H1 (cell line): ENCODE measurements around the gene BBX. TPM values are rescaled to one million over a fixed set of nuclear protein-coding genes. Genes with fewer than 3 reads are reported as not detected.

Source experiments
- CTCF ChIA-PET: fragments of 300-600 bp; sonication (Branson Sonifier 250); formaldehyde crosslinking; loops from one replicate; lab custom pipeline; 2021; ENCODE audit not compliant: partially characterized antibody; lab: Charles Lee
- POLR2A ChIA-PET: fragments of 300-600 bp; sonication (Branson Sonifier 250); formaldehyde crosslinking; loops from one replicate; lab custom pipeline; 2021; ENCODE audit warnings: inconsistent platforms; ENCODE audit not compliant: partially characterized antibody; lab: Charles Lee
- DNase-seq, 2 experiments: peaks; one replicate each; pipeline versions ENCODE4 v3.0.0 to v3.0.0-alpha.2; 2010 to 2022; ENCODE audit warnings: low spot score in 2 of 2, low read depth in 1 of 2, mixed read lengths in 1 of 2
- FAIRE-seq: peaks from 2 replicates; lab custom pipeline; 2011; peaks lifted over from hg19 to GRCh38; lab: Jason Lieb, UNC
- H2AFZ ChIP-seq: 2 replicates; pipeline ENCODE4 v1.8.1; 2012; ENCODE audit warnings: low read length, inconsistent platforms
- H2AK5ac ChIP-seq: 2 replicates; pipeline ENCODE4 v1.6.1; 2013; ENCODE audit warnings: low read depth, low read length
- H2BK120ac ChIP-seq: replicated peaks from 2 replicates; pipeline ENCODE3; 2013; ENCODE audit warnings: low read depth, low read length, inconsistent platforms
- H2BK12ac ChIP-seq: 2 replicates; pipeline ENCODE4 v1.6.1; 2013; ENCODE audit warnings: low read depth, low read length
- H2BK15ac ChIP-seq: 2 replicates; pipeline ENCODE4 v1.6.1; 2013; ENCODE audit warnings: low read length
- H2BK20ac ChIP-seq: 2 replicates; pipeline ENCODE4 v1.6.1; 2013; ENCODE audit warnings: low read length
- H2BK5ac ChIP-seq: 2 replicates; pipeline ENCODE4 v1.6.1; 2013; ENCODE audit warnings: low read depth, low read length
- H3K14ac ChIP-seq: 2 replicates; pipeline ENCODE4 v1.6.1; 2013; ENCODE audit warnings: inconsistent platforms; ENCODE audit not compliant: insufficient read length
- H3K18ac ChIP-seq: 2 replicates; pipeline ENCODE4 v1.6.1; 2013; ENCODE audit warnings: low read length; ENCODE audit errors: extremely low read depth
- H3K23ac ChIP-seq: 2 replicates; pipeline ENCODE4 v1.6.1; 2013; ENCODE audit warnings: inconsistent platforms; ENCODE audit not compliant: insufficient read length
- H3K23me2 ChIP-seq: 2 replicates; pipeline ENCODE4 v1.6.1; 2013; ENCODE audit warnings: low read depth, low read length
- H3K27ac ChIP-seq: 2 replicates; pipeline ENCODE4 v1.6.1; 2011; ENCODE audit warnings: low read depth, low read length, inconsistent platforms
- H3K27me3 ChIP-seq, 4 experiments: replicated peaks in 1 of 4; 1 replicate in 1 of 4; 2 replicates in 3 of 4; pipeline versions ENCODE4 v1.6.1 to v1.8.1; 2011 to 2013; ENCODE audit warnings: low read length in 3 of 4, mild to moderate bottlenecking in 3 of 4, inconsistent platforms in 2 of 4, mixed read lengths in 2 of 4, moderate library complexity in 1 of 4; ENCODE audit not compliant: control insufficient read depth in 3 of 4, insufficient read depth in 3 of 4; ENCODE audit errors: extremely low read depth in 1 of 4
- H3K36me3 ChIP-seq, 4 experiments: 2 replicates each; pipeline versions ENCODE4 v1.6.1 to v1.8.1; 2011 to 2013; ENCODE audit warnings: mild to moderate bottlenecking in 4 of 4, low read length in 3 of 4, moderate library complexity in 2 of 4, control low read depth in 1 of 4, inconsistent platforms in 1 of 4; ENCODE audit not compliant: insufficient read depth in 4 of 4, control insufficient read depth in 2 of 4
- H3K4ac ChIP-seq: replicated peaks from 2 replicates; pipeline ENCODE3; 2013; ENCODE audit warnings: low read length, low read depth, mixed read lengths, inconsistent platforms; ENCODE audit not compliant: insufficient read length
- H3K4me1 ChIP-seq, 4 experiments: replicated peaks in 1 of 4; 1 replicate in 1 of 4; 2 replicates in 3 of 4; pipeline versions ENCODE4 v1.6.1 to v1.8.1; 2011 to 2013; ENCODE audit warnings: low read length in 3 of 4, inconsistent platforms in 2 of 4, mixed read lengths in 1 of 4; ENCODE audit not compliant: insufficient read depth in 4 of 4, control insufficient read depth in 3 of 4
- H3K4me2 ChIP-seq, 2 experiments: 2 replicates each; pipeline versions ENCODE4 v1.6.1 to v1.8.1; 2011 to 2013; ENCODE audit warnings: low read depth in 2 of 2, low read length in 2 of 2, control low read depth in 1 of 2, inconsistent platforms in 1 of 2, mild to moderate bottlenecking in 1 of 2; ENCODE audit not compliant: insufficient read depth in 1 of 2
- H3K4me3 ChIP-seq, 4 experiments: fragments of 200-600, 300-600 bp in 1 of 4; sonication (generic), shearing (Covaris generic), sonication (Bioruptor Twin) in 1 of 4; 2 replicates each; pipeline versions ENCODE4 v1.5.1 to v1.8.1; 2011 to 2016; ENCODE audit warnings: low read length in 4 of 4, low read depth in 3 of 4, control low read depth in 2 of 4, inconsistent platforms in 2 of 4, mild to moderate bottlenecking in 2 of 4, mixed read lengths in 1 of 4, moderate library complexity in 1 of 4; ENCODE audit not compliant: insufficient read depth in 2 of 4; ENCODE audit errors: extremely low read depth in 1 of 4
- H3K56ac ChIP-seq: replicated peaks from 2 replicates; pipeline ENCODE3; 2013; ENCODE audit warnings: low read depth, mild to moderate bottlenecking, mixed read lengths, low read length, inconsistent platforms; ENCODE audit not compliant: insufficient read length
- H3K79me1 ChIP-seq: 2 replicates; pipeline ENCODE4 v1.6.1; 2013; ENCODE audit warnings: low read depth, low read length, control low read depth
- H3K79me2 ChIP-seq, 2 experiments: 2 replicates each; pipeline versions ENCODE4 v1.6.1 to v1.8.1; 2012 to 2013; ENCODE audit warnings: low read length in 2 of 2, mild to moderate bottlenecking in 2 of 2, inconsistent platforms in 1 of 2; ENCODE audit not compliant: insufficient read depth in 2 of 2, control insufficient read depth in 1 of 2
- H3K9ac ChIP-seq, 4 experiments: replicated peaks in 1 of 4; 1 replicate in 1 of 4; 2 replicates in 3 of 4; pipeline versions ENCODE4 v1.6.1 to v1.8.1; 2011 to 2013; ENCODE audit warnings: low read depth in 3 of 4, low read length in 3 of 4, control low read depth in 2 of 4, mild to moderate bottlenecking in 2 of 4, moderate library complexity in 2 of 4, inconsistent platforms in 1 of 4; ENCODE audit errors: extremely low read depth in 1 of 4
- H3K9me3 ChIP-seq, 2 experiments: 2 replicates each; pipeline versions ENCODE4 v1.6.1 to v1.8.1; 2012 to 2013; ENCODE audit warnings: mild to moderate bottlenecking in 2 of 2, moderate library complexity in 2 of 2, control low read depth in 1 of 2, inconsistent platforms in 1 of 2, low read depth in 1 of 2, low read length in 1 of 2, mixed read lengths in 1 of 2; ENCODE audit not compliant: insufficient read depth in 2 of 2
- H4K20me1 ChIP-seq, 2 experiments: replicated peaks in 1 of 2; 2 replicates each; pipeline versions ENCODE3 to v1.8.1; 2011 to 2013; ENCODE audit warnings: inconsistent platforms in 2 of 2, low read length in 2 of 2, mild to moderate bottlenecking in 1 of 2; ENCODE audit not compliant: insufficient read depth in 2 of 2, control insufficient read depth in 1 of 2
- H4K5ac ChIP-seq: 2 replicates; pipeline ENCODE4 v1.6.1; 2013; ENCODE audit warnings: low read length, low read depth, mixed read lengths, inconsistent platforms; ENCODE audit not compliant: insufficient read length
- H4K8ac ChIP-seq: 2 replicates; pipeline ENCODE4 v1.8.0; 2013; ENCODE audit warnings: mild to moderate bottlenecking, moderate library complexity, low read length, inconsistent platforms; ENCODE audit not compliant: insufficient read depth; ENCODE audit errors: extremely low read depth
- H4K91ac ChIP-seq: replicated peaks from 2 replicates; pipeline ENCODE3; 2013; ENCODE audit warnings: low read length, mixed read lengths, inconsistent platforms; ENCODE audit not compliant: insufficient read length
- CTBP2 ChIP-seq: IDR thresholded peaks from 2 replicates; pipeline ENCODE4 v1.7.0; 2011; ENCODE audit warnings: borderline replicate concordance, mild to moderate bottlenecking, moderate library complexity, mixed read lengths, low read length; ENCODE audit not compliant: insufficient read depth, insufficient read length
- POU5F1 ChIP-seq: IDR thresholded peaks from 2 replicates; pipeline ENCODE4 v1.6.1; 2011; ENCODE audit warnings: low read depth, mild to moderate bottlenecking, low read length, moderate library complexity
- ZNF274 ChIP-seq: IDR thresholded peaks from 2 replicates; pipeline ENCODE4 v1.7.0; 2012; ENCODE audit warnings: low read length, borderline replicate concordance; ENCODE audit errors: extremely low read depth
- WGBS, 2 experiments: shearing (Covaris generic) in 1 of 2; methylation state at CpG; one replicate each; pipeline versions ENCODE4 v1.1.6 to v1.1.7; 2013 to 2015; ENCODE audit warnings: low lambda C conversion rate in 2 of 2, mixed read lengths in 2 of 2, inconsistent platforms in 1 of 2, low coverage in 1 of 2, missing lambda C conversion rate in 1 of 2; ENCODE audit not compliant: insufficient replicate concordance in 2 of 2, insufficient coverage in 1 of 2, insufficient read length in 1 of 2; ENCODE audit errors: extremely low coverage in 1 of 2, missing lambda C conversion rate in 1 of 2; 5-methylcytosine and 5-hydroxymethylcytosine counted together
- polyA plus RNA-seq, 7 experiments: library from polyadenylated mRNA; depleted of rRNA in 3 of 7; stranded (reverse) in 5 of 7; unstranded in 2 of 7; fragments of >200 nt in 5 of 7; fragments of 200-250 nt in 2 of 7; gene quantifications; 1 replicate in 5 of 7; 2 replicates in 1 of 7; 4 replicates in 1 of 7; pipeline versions ENCODE4 v1.2.1 to v1.2.3, GENCODE V29; 2011 to 2013; ENCODE audit warnings: missing spikeins in 2 of 7, mixed read lengths in 2 of 7
- total RNA-seq: library from RNA; stranded (reverse); fragmentation: NEBNext Ultra II Directional; extraction: Animal tissue kit (Norgen Biotek cat#: 25700); gene quantifications from 2 replicates; pipeline ENCODE4 v1.2.1, GENCODE V29; 2021

BBX gene
- total and polyA plus RNA-seq, 2 of the 8 experiments (the other 6 are each of a cell fraction or from before 2014, with no cell fraction given): 11.0 to 42.5 TPM

DNA sequence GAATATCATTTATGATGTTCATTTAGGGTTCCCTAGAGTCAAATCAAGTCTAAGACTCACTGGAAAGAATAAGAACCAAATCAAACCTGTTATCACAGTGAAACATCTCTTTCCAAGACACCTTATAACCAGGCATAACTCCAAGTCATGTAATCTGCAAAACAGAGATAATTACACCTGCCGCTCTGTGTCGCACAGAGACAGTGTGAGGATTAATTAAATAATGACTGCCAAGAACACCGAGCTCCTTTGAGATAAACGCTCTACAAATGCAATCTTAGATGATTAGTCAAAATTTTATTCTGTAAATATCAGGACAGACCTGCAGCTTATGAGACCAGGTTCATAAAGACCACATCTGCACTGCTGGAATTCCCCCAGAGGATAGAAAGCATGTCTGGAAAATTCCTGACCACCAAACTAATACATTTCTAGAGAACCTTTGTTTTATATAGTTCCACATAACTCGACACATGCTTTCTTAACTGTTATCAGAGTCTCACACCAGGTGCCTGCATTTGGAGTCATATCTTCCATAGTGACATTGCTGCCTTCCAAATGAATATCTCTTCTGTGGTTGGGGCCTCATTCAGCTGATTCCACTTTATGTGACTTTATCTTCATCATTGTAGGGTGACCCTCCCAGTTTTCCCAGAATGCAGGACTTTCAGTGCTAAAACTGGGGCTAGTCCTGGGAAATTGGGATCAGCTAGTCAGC, 315.3 kb downstream of the BBX start:
- TF ChIP-seq ZNF274: no peak
- TF ChIP-seq POU5F1: no peak
- TF ChIP-seq CTBP2: no peak
- Histone ChIP-seq H3K27me3 (no peaks in the 10 kb centered on the region), H3K9ac (no peak overlapping the region), H3K56ac (no peak overlapping the region), H3K79me2 (no peaks in the 10 kb centered on the region), H2BK15ac (no peak overlapping the region), H4K8ac (no peak overlapping the region), H3K23ac (no peak overlapping the region), H3K4ac (no peak overlapping the region), H3K4me1 (peaks cover 0 to 4% (median 2%) of the 10 kb centered on the region in 4 experiments; a peak in 2 of 7 replicates), H2AK5ac (no peak overlapping the region), H3K18ac (no peak overlapping the region), H3K4me2 (no peak overlapping the region), H4K20me1 (no peaks in the 10 kb centered on the region), H3K14ac (no peak overlapping the region), H3K36me3 (no peaks in the 10 kb centered on the region), H2BK5ac (no peak overlapping the region), H3K4me3 (no peak overlapping the region), H2BK12ac (no peak overlapping the region), H2BK120ac (no peak overlapping the region), H3K27ac (no peak overlapping the region), H2AFZ (no peak overlapping the region), H3K23me2 (no peaks in the 10 kb centered on the region), H3K79me1 (no peaks in the 10 kb centered on the region), H2BK20ac (no peak overlapping the region), H4K91ac (no peak overlapping the region), H4K5ac (no peak overlapping the region), H3K9me3 (no peaks in the 10 kb centered on the region)
- DNase-seq: no peak
- FAIRE-seq: no peak
- WGBS, 2 experiments: 85% methylated on average over 5 of the region's 5 CpGs; no CpG with 5 or more reads in 1 of the 2 experiments
- ChIA-PET CTCF (interaction anchor here (1.1 to 3.5 kb wide), 4 partner anchors 9 to 29 kb away, joined by 3 to 31 read pairs (median 4); no protein-coding TSS in a partner anchor), POLR2A (no interaction called here)
